CD4-positive, alpha-beta T cell treated with Interleukin-4 for 4 hours (primary cell): Measurements from ENCODE around the gene IL12RB2.
"Not testable (repeated sequence)": the region's sequence is repeated elsewhere in the genome, so short reads cannot be mapped to it uniquely, and the experiment has no call there.

ENCODE experiments used
- DNase-seq: peaks from one replicate; pipeline ENCODE4 v3.0.0-alpha.2; 2020

Gene IL12RB2

DNA sequence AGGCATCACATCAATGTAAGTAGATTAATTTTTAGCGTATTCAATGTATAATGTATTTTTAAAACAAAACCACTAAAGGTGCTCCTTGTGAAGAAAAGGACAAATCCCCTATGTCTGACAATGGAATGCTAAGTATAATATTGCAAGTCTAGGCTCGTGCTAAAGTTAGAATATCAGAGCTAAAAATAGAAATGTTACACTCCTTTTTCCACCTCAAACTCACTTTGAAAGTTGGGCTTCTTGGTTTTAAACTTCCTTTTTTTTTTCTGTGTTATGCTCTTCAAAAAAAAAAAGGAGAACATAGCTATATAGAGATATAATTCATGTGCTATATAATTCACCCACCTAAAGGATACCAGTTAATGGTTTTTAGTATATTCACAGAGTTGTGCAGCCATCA lies 126.2 kb downstream of the IL12RB2 start:
- DNase-seq = no peak

GRCh38 chr1:67434491-67434890 lies 126.8 kb downstream of the IL12RB2 start:
- no peak for DNase-seq

- DNase-seq = no peak
Measured at GRCh38 chr1:67436511-67437055, 128.9 kb downstream of the IL12RB2 start.

DNA sequence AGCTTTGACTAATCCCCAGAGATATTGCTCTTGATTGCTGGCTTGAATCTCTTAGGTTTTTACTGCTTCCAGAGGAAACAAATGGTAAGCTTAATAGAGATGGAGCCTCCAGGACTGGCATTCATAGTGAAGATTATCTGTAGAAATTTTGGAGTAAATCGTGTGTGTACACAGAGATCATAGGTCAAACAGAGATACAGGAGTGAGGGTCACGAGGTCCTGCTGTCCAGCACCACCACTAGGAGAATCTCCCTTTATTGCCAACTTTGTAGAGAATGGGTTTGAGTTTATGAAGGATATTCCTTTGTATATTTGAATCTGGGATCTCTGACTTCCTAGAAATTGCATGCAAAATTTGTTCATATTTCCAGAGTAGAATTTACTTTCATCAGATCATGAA lies 130.3 kb downstream of the IL12RB2 start:
- no peak for DNase-seq

DNA sequence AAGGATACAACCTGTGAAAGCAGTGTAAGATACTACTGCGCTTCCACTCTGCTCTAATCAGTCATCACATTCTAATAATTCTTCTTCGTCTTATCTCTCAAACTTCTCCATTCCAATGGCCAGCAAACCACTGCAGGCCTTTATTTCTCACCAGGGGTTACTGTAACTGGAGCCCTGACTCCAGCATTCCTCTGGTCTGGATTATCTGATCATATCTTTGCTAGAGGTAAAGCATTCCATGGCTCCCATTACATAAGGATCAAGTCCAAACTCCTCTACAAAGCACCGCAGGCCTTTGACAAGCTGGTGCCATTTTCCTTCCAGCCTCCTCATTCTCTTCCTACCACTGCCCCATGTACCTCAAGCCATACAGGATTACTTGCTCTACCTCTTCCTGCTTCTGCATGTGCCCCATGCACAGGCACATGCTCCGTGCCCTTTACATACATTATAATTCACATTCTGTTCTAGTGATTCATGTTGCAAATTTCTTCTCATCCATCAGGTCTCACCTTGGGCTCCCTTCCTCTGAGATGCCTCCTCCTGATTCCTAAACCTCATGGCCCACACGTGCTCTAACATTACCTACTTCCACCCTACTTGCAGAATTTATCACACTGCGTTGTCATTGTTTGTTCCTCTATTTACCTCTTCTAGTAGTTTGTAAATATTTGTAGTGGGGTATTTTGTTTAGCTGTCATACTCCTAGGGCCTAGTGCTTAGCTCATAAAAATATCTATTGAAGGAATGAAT lies 131.8 kb downstream of the IL12RB2 start:
- DNase-seq = no peak

DNA sequence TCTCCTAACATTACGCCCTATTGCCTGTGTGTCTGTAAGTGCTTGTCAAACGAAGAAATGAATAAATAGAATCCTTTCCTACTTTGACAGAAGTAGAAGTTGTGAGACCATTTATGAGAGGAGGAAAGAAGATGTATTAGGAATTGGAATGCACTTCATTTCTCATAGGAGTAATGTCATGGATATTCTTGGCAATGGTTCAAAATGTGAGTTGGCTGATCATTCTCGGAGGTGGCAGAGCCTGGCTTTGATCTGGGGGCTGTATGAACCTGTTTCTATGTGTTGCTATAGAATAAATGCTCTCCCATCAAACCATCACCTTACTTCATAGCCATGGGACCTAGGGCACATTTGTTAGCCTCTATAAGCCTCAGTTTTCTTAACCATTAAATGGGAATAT lies 132.7 kb downstream of the IL12RB2 start:
- no peak for DNase-seq

DNA sequence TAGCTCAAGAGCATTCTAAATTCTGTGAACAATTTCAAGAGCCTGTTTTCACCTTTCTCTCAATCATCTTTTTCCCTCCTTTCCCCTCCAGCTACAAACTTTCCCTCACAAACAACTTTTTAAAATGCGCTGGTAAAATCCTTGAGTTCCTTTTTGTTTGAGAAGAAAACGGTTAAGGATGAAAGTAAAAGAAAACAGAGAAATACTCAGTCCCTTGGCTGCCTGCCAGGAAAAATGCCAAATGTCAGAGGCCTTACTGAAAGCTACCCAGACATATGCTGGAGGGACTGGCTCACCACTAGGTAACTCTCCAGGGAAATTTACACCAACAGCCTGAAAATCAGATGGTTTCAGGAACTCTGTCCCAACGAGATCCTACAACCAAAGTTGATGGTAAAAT lies 133.5 kb downstream of the IL12RB2 start:
- no peak for DNase-seq

DNA sequence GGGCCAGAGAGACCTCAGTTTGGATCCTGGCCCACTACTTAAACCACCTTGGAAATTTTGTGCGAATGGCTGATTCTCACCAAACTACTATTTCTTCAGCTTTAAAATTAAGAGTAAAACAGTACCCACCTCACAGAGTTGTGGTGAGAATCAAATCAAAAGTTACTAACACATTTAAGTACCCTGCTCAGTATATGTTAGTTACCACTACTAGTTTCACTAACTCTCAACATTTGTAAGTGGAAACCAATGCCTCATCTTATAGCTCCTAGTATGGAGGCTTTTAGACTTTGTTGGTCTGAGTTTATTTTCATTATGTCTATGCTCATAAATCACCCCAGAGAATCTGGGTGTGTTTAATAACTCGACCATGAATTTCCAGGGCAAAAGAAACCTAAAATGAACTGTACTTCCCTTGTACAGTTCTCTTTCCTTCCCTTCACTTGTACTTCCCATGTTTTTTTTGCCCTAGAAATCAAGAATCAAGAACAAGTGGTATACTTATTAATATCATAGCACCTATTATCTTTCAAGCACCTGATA lies 134.1 kb downstream of the IL12RB2 start:
- no peak for DNase-seq

GRCh38 chr1:67446014-67446413 lies 138.3 kb downstream of the IL12RB2 start:
- not testable (repeated sequence) for DNase-seq
